Measurements from ENCODE around the gene GTSF1L. TPM values are rescaled to one million over a fixed set of nuclear protein-coding genes. Genes with fewer than 3 reads are reported as not detected.

Gene GTSF1L
- total and polyA plus RNA-seq, 2 of the 4 experiments (the other 2 are of a cell fraction), result not detected

DNA sequence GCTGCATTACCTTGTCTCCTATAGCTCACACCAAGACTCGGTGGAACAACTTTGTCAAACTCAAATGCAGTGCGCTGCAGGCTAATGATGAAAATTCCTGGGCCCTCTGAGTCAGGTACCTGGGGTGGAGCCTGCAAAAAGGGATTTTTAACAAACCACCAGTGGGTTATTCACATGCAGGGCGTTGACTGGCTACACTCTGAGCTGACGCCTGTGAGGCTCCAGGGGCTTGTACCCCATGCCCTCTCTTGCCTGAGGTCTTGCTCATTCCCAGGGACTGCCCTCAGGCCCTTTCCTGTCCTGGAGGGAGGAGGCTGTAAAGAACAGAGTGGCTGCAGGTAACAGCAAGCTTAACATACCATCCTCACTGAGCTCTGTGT is 9.2 kb downstream of the GTSF1L start:
- Histone ChIP-seq H2BK20ac (ENCODE audit: low read depth, low read length) (no peak overlapping the region), H3K27me3 (ENCODE audit: control insufficient read depth, insufficient read depth, low read length) (no peaks in the 10 kb centered on the region), H4K5ac (ENCODE audit: low read depth, low read length) (no peak overlapping the region), H2BK120ac (ENCODE audit: low read depth, low read length) (no peak overlapping the region), H3K4me3 (ENCODE audit: insufficient read depth, low read depth, low read length) (no peak overlapping the region), H3K56ac (ENCODE audit: extremely low read depth, insufficient read depth, low read length) (no peak overlapping the region), H3K9ac (ENCODE audit: low read depth, low read length) (no peak overlapping the region), H3K23ac (ENCODE audit: low read depth, low read length) (no peak overlapping the region), H4K91ac (ENCODE audit: insufficient read depth, low read depth, low read length) (no peak overlapping the region), H3K18ac (ENCODE audit: low read depth, low read length) (no peak overlapping the region), H3K4me1 (ENCODE audit: control insufficient read depth, insufficient read depth, low read length) (no peaks in the 10 kb centered on the region), H2AK9ac (replicated peaks; ENCODE audit: low read depth, low read length, poor library complexity) (no peak overlapping the region), H3K4ac (ENCODE audit: low read depth, low read length) (no peak overlapping the region), H3K9me3 (ENCODE audit: control insufficient read depth, insufficient read depth, low read length) (peaks cover 3% of the 10 kb centered on the region), H2BK15ac (ENCODE audit: low read depth, low read length) (no peak overlapping the region), H4K8ac (ENCODE audit: low read depth in 2 of 2, low read length in 2 of 2) (no peak overlapping the region), H2AFZ (replicated peaks; ENCODE audit: low read length, poor library complexity) (no peak overlapping the region), H3K79me1 (ENCODE audit: low read depth in 1 of 2, low read length in 2 of 2) (no peaks in the 10 kb centered on the region), H3K36me3 (ENCODE audit: control insufficient read depth, insufficient read depth, low read length) (no peaks in the 10 kb centered on the region), H2BK5ac (ENCODE audit: low read depth, low read length, poor library complexity, severe bottlenecking) (no peak overlapping the region), H3K9me1 (ENCODE audit: insufficient read depth, low read length) (no peaks in the 10 kb centered on the region), H3K27ac (ENCODE audit: insufficient read depth, low read length) (no peak overlapping the region), H3K14ac (replicated peaks; ENCODE audit: low read depth, low read length) (no peak overlapping the region), H4K20me1 (ENCODE audit: insufficient read depth, low read length) (no peaks in the 10 kb centered on the region), H3K4me2 (ENCODE audit: low read depth, low read length) (no peak overlapping the region), H2AK5ac (ENCODE audit: low read depth, low read length) (no peak overlapping the region)
- in situ Hi-C loops (cut with MboI; ENCODE audit: low sequenced_read_pairs), result no loop called here
- POLR2A ChIA-PET (ENCODE audit: unreplicated experiment), result no interaction called here
- dilution Hi-C loops (cut with HindIII; ENCODE audit: low sequenced_read_pairs, unreplicated experiment), result no loop called here
- WGBS, 2 experiments (ENCODE audit: extremely low coverage in 2 of 2, insufficient read length in 1 of 2), result 67% methylated on average over 1 of the region's 4 CpGs; no CpG with 5 or more reads in 1 of the 2 experiments
- ATAC-seq (ENCODE audit: low read depth), result no peak
- no peak for DNase-seq
- intact Hi-C loops (cut with micrococcal nuclease), result no loop called here
- BruUV-seq (replicated peaks), result no TSS peak
- CTCF ChIA-PET, result no interaction called here
- TF ChIP-seq BHLHE40 (IDR thresholded peaks at IDR 0.05; ENCODE audit: low read depth, low read length) (no peak), POLR2A (IDR thresholded peaks at IDR 0.05; ENCODE audit: low read depth, low read length) (no peak), MXI1 (IDR thresholded peaks at IDR 0.05; ENCODE audit: borderline replicate concordance, low read depth, low read length) (no peak), CEBPB (IDR thresholded peaks at IDR 0.05; ENCODE audit: low read depth, low read length) (no peak), RFX5 (IDR thresholded peaks at IDR 0.05; ENCODE audit: low read depth, low read length) (no peak), CHD1 (IDR thresholded peaks at IDR 0.05; ENCODE audit: low read depth, low read length) (no peak), MAFK (IDR thresholded peaks at IDR 0.05; ENCODE audit: low read depth, low read length) (no peak), MAZ (IDR thresholded peaks at IDR 0.05; ENCODE audit: borderline replicate concordance, low read depth, low read length) (no peak), SMC3 (IDR thresholded peaks at IDR 0.05; ENCODE audit: low read depth, low read length) (no peak), RCOR1 (IDR thresholded peaks at IDR 0.05; ENCODE audit: insufficient replicate concordance, low read length) (no peak)
- TF ChIP-seq, protein P1, sequence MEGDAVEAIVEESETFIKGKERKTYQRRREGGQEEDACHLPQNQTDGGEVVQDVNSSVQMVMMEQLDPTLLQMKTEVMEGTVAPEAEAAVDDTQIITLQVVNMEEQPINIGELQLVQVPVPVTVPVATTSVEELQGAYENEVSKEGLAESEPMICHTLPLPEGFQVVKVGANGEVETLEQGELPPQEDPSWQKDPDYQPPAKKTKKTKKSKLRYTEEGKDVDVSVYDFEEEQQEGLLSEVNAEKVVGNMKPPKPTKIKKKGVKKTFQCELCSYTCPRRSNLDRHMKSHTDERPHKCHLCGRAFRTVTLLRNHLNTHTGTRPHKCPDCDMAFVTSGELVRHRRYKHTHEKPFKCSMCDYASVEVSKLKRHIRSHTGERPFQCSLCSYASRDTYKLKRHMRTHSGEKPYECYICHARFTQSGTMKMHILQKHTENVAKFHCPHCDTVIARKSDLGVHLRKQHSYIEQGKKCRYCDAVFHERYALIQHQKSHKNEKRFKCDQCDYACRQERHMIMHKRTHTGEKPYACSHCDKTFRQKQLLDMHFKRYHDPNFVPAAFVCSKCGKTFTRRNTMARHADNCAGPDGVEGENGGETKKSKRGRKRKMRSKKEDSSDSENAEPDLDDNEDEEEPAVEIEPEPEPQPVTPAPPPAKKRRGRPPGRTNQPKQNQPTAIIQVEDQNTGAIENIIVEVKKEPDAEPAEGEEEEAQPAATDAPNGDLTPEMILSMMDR (conservative IDR thresholded peaks at IDR 0.05; ENCODE audit: low read depth, low read length), result no peak

Measured in IMR-90 (cell line).